Kidney epithelial cell (primary cell): ENCODE results near the gene GSPT1. TPM values are rescaled to one million over a fixed set of nuclear protein-coding genes. Genes with fewer than 3 reads are reported as not detected.
"Not testable (repeated sequence)": the region's sequence is repeated elsewhere in the genome, so short reads cannot be mapped to it uniquely, and the experiment has no call there.

Source experiments
- DNase-seq: peaks from one replicate; pipeline ENCODE4 v3.0.0-alpha.2; 2010; ENCODE audit warnings: low read depth
- H3K27me3 ChIP-seq: 2 replicates; pipeline ENCODE4 v1.6.0; 2011; ENCODE audit warnings: low read length; ENCODE audit not compliant: control insufficient read depth, insufficient read depth
- H3K36me3 ChIP-seq: 2 replicates; pipeline ENCODE4 v1.5.1; 2011; ENCODE audit warnings: low read length; ENCODE audit not compliant: control insufficient read depth, insufficient read depth
- H3K4me3 ChIP-seq: 2 replicates; pipeline ENCODE4 v1.5.1; 2011; ENCODE audit warnings: low read depth, mild to moderate bottlenecking, control low read depth, low read length
- CTCF ChIP-seq: IDR thresholded peaks from 2 replicates; pipeline ENCODE4 v1.5.1; 2011; ENCODE audit warnings: mild to moderate bottlenecking, moderate library complexity, low read length, control low read depth, inconsistent platforms; ENCODE audit not compliant: insufficient read depth, poor library complexity, severe bottlenecking
- total RNA-seq: library from RNA; depleted of rRNA; stranded (reverse); fragments of >200 nt; gene quantifications from 2 replicates; pipeline ENCODE4 v1.2.3, GENCODE V29; 2015

GSPT1 gene
- total RNA-seq, 1 donor from 2014 or later, result 93.7 TPM

- no peak for TF ChIP-seq CTCF
Observed at GRCh38 chr16:11946433-11946832, 30.7 kb upstream of the GSPT1 start.

GRCh38 chr16:11941945-11942344 lies 26.2 kb upstream of the GSPT1 start, which contains the start of gene NPIPB2:
Gene NPIPB2 (minus strand): TSS chr16:11942045. CDS start chr16:11942045, 0 bp downstream.
- DNase-seq, H3K4me3 ChIP-seq, H3K27me3 ChIP-seq, H3K36me3 ChIP-seq: not testable (repeated sequence)

More at GRCh38 chr16:11946433-11946832, 30.7 kb upstream of the GSPT1 start:
- DNase-seq, result no peak
- Histone ChIP-seq H3K27me3 (no peaks in the 10 kb centered on the region), H3K4me3 (no peak overlapping the region), H3K36me3 (no peaks in the 10 kb centered on the region)

- DNase-seq, H3K36me3 ChIP-seq, H3K27me3 ChIP-seq, H3K4me3 ChIP-seq: not testable (repeated sequence)
Observed at GRCh38 chr16:11927350-11927749, 11.6 kb upstream of the GSPT1 start.

GRCh38 chr16:11924046-11924445 lies 8.3 kb upstream of the GSPT1 start:
- H3K27me3 ChIP-seq, DNase-seq, H3K4me3 ChIP-seq, H3K36me3 ChIP-seq: not testable (repeated sequence)

- Histone ChIP-seq H3K36me3 (no peaks in the 10 kb centered on the region), H3K27me3 (no peaks in the 10 kb centered on the region), H3K4me3 (peak overlapping the region; percentile 35)
- no peak for TF ChIP-seq CTCF
- DNase-seq, result no peak
Observed at GRCh38 chr16:11916524-11917285, 949 bp upstream of the GSPT1 start.

- TF ChIP-seq CTCF, result no peak
- DNase-seq, result no peak
- Histone ChIP-seq H3K4me3 (peak overlapping the region; percentile 91), H3K36me3 (no peaks in the 10 kb centered on the region), H3K27me3 (no peaks in the 10 kb centered on the region)
Observed at GRCh38 chr16:11915114-11915643, 577 bp downstream of the GSPT1 start.

- no peak for DNase-seq
- TF ChIP-seq CTCF, result no peak
- Histone ChIP-seq H3K36me3 (no peaks in the 10 kb centered on the region), H3K4me3 (peak overlapping the region; percentile 91), H3K27me3 (no peaks in the 10 kb centered on the region)
Observed at GRCh38 chr16:11914210-11915113, 1.3 kb downstream of the GSPT1 start.
